ENCODE data around the gene LINC00237. TPM values are rescaled to one million over a fixed set of nuclear protein-coding genes. Genes with fewer than 3 reads are reported as not detected.

The LINC00237 gene
- total and polyA plus RNA-seq, 2 donors (not counting 1 experiment from before 2014, with no cell fraction given): 0.07 TPM; not detected in 1

GRCh38 chr20:21105429-21106170 is 558 bp downstream of the LINC00237 start:
- Histone ChIP-seq H3K4me2 (replicated peaks; ENCODE audit: low read depth, low read length, poor library complexity, severe bottlenecking) (peak overlapping the region; percentile 55), H3K9ac (ENCODE audit: low read length) (no peak overlapping the region), H3K36me3 (replicated peaks in 1 of 2; ENCODE audit: control extremely low read depth in 1 of 2, control insufficient read depth in 1 of 2, extremely low read depth in 1 of 2, insufficient read depth in 2 of 2, low read length in 1 of 2) (no peaks in the 10 kb centered on the region), H3K27me3 (replicated peaks in 1 of 4; ENCODE audit: control extremely low read depth in 1 of 4, control insufficient read depth in 3 of 4, insufficient read depth in 4 of 4, low read length in 3 of 4) (peaks cover 0 to 85% (median 60%) of the 10 kb centered on the region in 4 experiments), H3K4me1 (ENCODE audit: control insufficient read depth in 2 of 2, insufficient read depth in 2 of 2, low read length in 2 of 2) (peaks cover 43 to 55% of the 10 kb centered on the region in 2 donors), H3K9me3 (ENCODE audit: control extremely low read depth in 1 of 3, control insufficient read depth in 2 of 3, insufficient read depth in 1 of 3, low read length in 2 of 3) (peaks cover 1 to 58% (median 8%) of the 10 kb centered on the region in 3 donors), H3K27ac (ENCODE audit: low read length in 2 of 2) (no peak overlapping the region), H3K4me3 (ENCODE audit: control extremely low read depth in 1 of 5, extremely low read depth in 1 of 5, insufficient read depth in 1 of 5, low read depth in 2 of 5, low read length in 4 of 5) (no peak overlapping the region), H4K20me1 (ENCODE audit: control insufficient read depth, insufficient read depth, low read length, poor library complexity, severe bottlenecking) (no peaks in the 10 kb centered on the region), H3K79me2 (ENCODE audit: control insufficient read depth, insufficient read depth, low read length) (no peaks in the 10 kb centered on the region), H2AFZ (ENCODE audit: insufficient read depth, low read depth, low read length, poor library complexity, severe bottlenecking) (peak overlapping the region; percentile 48)
- 6% methylated on average over 44 of the region's 50 CpGs for WGBS (ENCODE audit: insufficient coverage)
- POLR2A ChIA-PET: no interaction called here
- DNase-seq (peak; percentile 33), ATAC-seq (ENCODE audit: low read depth) (no peak)
- Mint-ChIP-seq H3K4me1 (peaks cover 31% of the 10 kb centered on the region), H3K4me3 (no peak overlapping the region), H3K9me3 (ENCODE audit: insufficient read depth) (no peaks in the 10 kb centered on the region), H3K27ac (no peak overlapping the region), H3K27me3 (peaks cover 70% of the 10 kb centered on the region)
- TF ChIP-seq EZH2 (IDR thresholded peaks at IDR 0.05; ENCODE audit: borderline replicate concordance, insufficient read depth, low read depth, low read length, poor library complexity, severe bottlenecking) (peak; percentile 97), CTCF (IDR thresholded peaks at IDR 0.05) (no peak)
- CTCF ChIA-PET: no interaction called here
- intact Hi-C loops (cut with micrococcal nuclease): no loop called here

GRCh38 chr20:21104921-21105320 is 1.2 kb downstream of the LINC00237 start:
- Histone ChIP-seq H2AFZ (ENCODE audit: insufficient read depth, low read depth, low read length, poor library complexity, severe bottlenecking) (no peak overlapping the region), H3K27ac (ENCODE audit: low read length in 2 of 2) (no peak overlapping the region), H3K4me3 (ENCODE audit: control extremely low read depth in 1 of 5, extremely low read depth in 1 of 5, insufficient read depth in 1 of 5, low read depth in 2 of 5, low read length in 4 of 5) (no peak overlapping the region), H3K79me2 (ENCODE audit: control insufficient read depth, insufficient read depth, low read length) (no peaks in the 10 kb centered on the region), H3K4me2 (replicated peaks; ENCODE audit: low read depth, low read length, poor library complexity, severe bottlenecking) (peak overlapping the region; percentile 55), H3K9ac (ENCODE audit: low read length) (no peak overlapping the region), H3K27me3 (replicated peaks in 1 of 4; ENCODE audit: control extremely low read depth in 1 of 4, control insufficient read depth in 3 of 4, insufficient read depth in 4 of 4, low read length in 3 of 4) (peaks cover 0 to 89% (median 65%) of the 10 kb centered on the region in 4 experiments), H3K4me1 (ENCODE audit: control insufficient read depth in 2 of 2, insufficient read depth in 2 of 2, low read length in 2 of 2) (peaks cover 48 to 59% of the 10 kb centered on the region in 2 donors), H4K20me1 (ENCODE audit: control insufficient read depth, insufficient read depth, low read length, poor library complexity, severe bottlenecking) (no peaks in the 10 kb centered on the region), H3K9me3 (ENCODE audit: control extremely low read depth in 1 of 3, control insufficient read depth in 2 of 3, insufficient read depth in 1 of 3, low read length in 2 of 3) (peaks cover 1 to 64% (median 8%) of the 10 kb centered on the region in 3 donors), H3K36me3 (replicated peaks in 1 of 2; ENCODE audit: control extremely low read depth in 1 of 2, control insufficient read depth in 1 of 2, extremely low read depth in 1 of 2, insufficient read depth in 2 of 2, low read length in 1 of 2) (no peaks in the 10 kb centered on the region)
- ChIA-PET POLR2A (no interaction called here), CTCF (no interaction called here)
- intact Hi-C loops (cut with micrococcal nuclease): loop anchor here (5.0 kb wide), 2 partner anchors 287 to 407 kb away; partner anchors contain the start of gene NKX2-2
- no peak for ATAC-seq (ENCODE audit: low read depth)
- no peak for DNase-seq
- H3K27ac Mint-ChIP-seq: no peak overlapping the region
- no peak overlapping the region for H3K4me3 Mint-ChIP-seq
- no peaks in the 10 kb centered on the region for H3K9me3 Mint-ChIP-seq (ENCODE audit: insufficient read depth)
- H3K4me1 Mint-ChIP-seq: peaks cover 34% of the 10 kb centered on the region
- TF ChIP-seq EZH2 (IDR thresholded peaks at IDR 0.05; ENCODE audit: borderline replicate concordance, insufficient read depth, low read depth, low read length, poor library complexity, severe bottlenecking): no peak
- TF ChIP-seq CTCF (IDR thresholded peaks at IDR 0.05): no peak
- WGBS (ENCODE audit: insufficient coverage): 5% methylated on average over 16 of the region's 16 CpGs
- H3K27me3 Mint-ChIP-seq: peaks cover 72% of the 10 kb centered on the region

All from B cell (primary cell).